Breast epithelium (tissue), 3 donors: Measurements from ENCODE around the gene TRAF3.

Experiments
- POLR2A ChIP-seq: fragments of 450-650 bp; IDR thresholded peaks from one replicate; pipeline ENCODE4 v1.6.1; 2016; ENCODE audit warnings: antibody characterized with exemption, mild to moderate bottlenecking, moderate library complexity
- POLR2AphosphoS5 ChIP-seq, 3 donors: sonication (generic); formaldehyde crosslinking; IDR thresholded peaks; one replicate each; pipeline ENCODE4 v1.6.1; 2017; ENCODE audit warnings: antibody characterized with exemption in 3 of 3
- TF ChIP-seq, protein P1 (sequence below), 3 donors: fragments of 450-650 bp; IDR thresholded peaks; one replicate each; pipeline ENCODE4 v1.5.1; 2016 to 2017; ENCODE audit warnings: antibody characterized with exemption in 3 of 3, mild to moderate bottlenecking in 3 of 3, moderate library complexity in 3 of 3

DNA sequence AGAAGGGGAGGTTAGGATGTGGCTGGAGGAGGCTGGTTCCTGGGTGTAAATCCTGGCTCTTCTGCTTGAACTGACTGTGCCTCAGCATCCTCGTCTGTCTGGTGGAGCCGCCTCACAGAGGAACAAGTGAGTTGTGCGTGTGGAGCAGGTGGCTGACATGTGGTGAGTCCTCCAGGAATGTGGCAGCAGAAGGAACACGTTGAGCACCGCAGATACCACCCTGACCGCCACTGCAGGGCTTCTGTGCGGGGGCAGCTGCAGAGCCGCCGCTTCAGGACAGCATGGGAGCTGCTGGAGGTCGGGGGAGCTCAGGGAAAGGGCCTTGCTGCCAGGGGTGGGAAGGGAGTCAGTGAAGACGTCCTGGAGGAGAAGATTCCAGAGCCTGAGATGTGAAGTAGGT, 48.9 kb downstream of the TRAF3 start:
- TF ChIP-seq POLR2A: no peak
- no peak for TF ChIP-seq POLR2AphosphoS5 (IDR thresholded peaks at IDR 0.05)
- TF ChIP-seq, protein P1, sequence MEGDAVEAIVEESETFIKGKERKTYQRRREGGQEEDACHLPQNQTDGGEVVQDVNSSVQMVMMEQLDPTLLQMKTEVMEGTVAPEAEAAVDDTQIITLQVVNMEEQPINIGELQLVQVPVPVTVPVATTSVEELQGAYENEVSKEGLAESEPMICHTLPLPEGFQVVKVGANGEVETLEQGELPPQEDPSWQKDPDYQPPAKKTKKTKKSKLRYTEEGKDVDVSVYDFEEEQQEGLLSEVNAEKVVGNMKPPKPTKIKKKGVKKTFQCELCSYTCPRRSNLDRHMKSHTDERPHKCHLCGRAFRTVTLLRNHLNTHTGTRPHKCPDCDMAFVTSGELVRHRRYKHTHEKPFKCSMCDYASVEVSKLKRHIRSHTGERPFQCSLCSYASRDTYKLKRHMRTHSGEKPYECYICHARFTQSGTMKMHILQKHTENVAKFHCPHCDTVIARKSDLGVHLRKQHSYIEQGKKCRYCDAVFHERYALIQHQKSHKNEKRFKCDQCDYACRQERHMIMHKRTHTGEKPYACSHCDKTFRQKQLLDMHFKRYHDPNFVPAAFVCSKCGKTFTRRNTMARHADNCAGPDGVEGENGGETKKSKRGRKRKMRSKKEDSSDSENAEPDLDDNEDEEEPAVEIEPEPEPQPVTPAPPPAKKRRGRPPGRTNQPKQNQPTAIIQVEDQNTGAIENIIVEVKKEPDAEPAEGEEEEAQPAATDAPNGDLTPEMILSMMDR (IDR thresholded peaks at IDR 0.05): no peak
